ENCODE measurements around the gene NRARP.

The NRARP gene

GRCh38 chr9:137306066-137306849, 4.2 kb upstream of the NRARP start:
- H3K79me2 ChIP-seq (ENCODE audit: insufficient read depth, low read depth): no peaks in the 10 kb centered on the region
- peaks cover 7% of the 10 kb centered on the region for H3K4me1 ChIP-seq (ENCODE audit: low read depth, poor library complexity, severe bottlenecking)
- H3K4me3 ChIP-seq (IDR thresholded peaks at IDR 0.05; ENCODE audit: insufficient read depth, low read depth, low read length): no peak overlapping the region
- H3K27me3 ChIP-seq (ENCODE audit: insufficient read depth, low read depth): peaks cover 3% of the 10 kb centered on the region; the same call in 1 of the 2 replicates
- H4K20me1 ChIP-seq (ENCODE audit: insufficient read depth): no peaks in the 10 kb centered on the region
- no peak overlapping the region for H3K27ac ChIP-seq
- H2AFZ ChIP-seq (ENCODE audit: low read depth): no peak overlapping the region
- H3K9ac ChIP-seq: no peak overlapping the region
- H3K4me2 ChIP-seq: no peak overlapping the region
- TF ChIP-seq, protein P1, sequence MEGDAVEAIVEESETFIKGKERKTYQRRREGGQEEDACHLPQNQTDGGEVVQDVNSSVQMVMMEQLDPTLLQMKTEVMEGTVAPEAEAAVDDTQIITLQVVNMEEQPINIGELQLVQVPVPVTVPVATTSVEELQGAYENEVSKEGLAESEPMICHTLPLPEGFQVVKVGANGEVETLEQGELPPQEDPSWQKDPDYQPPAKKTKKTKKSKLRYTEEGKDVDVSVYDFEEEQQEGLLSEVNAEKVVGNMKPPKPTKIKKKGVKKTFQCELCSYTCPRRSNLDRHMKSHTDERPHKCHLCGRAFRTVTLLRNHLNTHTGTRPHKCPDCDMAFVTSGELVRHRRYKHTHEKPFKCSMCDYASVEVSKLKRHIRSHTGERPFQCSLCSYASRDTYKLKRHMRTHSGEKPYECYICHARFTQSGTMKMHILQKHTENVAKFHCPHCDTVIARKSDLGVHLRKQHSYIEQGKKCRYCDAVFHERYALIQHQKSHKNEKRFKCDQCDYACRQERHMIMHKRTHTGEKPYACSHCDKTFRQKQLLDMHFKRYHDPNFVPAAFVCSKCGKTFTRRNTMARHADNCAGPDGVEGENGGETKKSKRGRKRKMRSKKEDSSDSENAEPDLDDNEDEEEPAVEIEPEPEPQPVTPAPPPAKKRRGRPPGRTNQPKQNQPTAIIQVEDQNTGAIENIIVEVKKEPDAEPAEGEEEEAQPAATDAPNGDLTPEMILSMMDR (conservative IDR thresholded peaks at IDR 0.05; ENCODE audit: low read depth, low read length): no peak
- H3K36me3 ChIP-seq (ENCODE audit: insufficient read depth): no peaks in the 10 kb centered on the region

DNA sequence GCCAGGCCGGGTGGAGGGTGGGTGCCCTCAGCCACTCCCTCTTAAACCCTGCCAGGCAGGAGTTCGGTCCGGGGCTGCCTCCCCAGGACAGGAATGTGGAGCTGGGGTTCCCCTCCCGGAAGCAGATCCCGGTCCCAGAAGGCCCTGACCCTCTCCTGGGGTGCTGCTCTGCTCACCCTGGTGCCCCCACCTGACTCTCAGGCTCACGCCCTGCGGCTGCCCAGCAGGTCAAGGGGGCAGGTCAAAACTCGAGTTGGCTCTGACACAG, 3.7 kb upstream of the NRARP start:
- H2AFZ ChIP-seq (ENCODE audit: low read depth): no peak overlapping the region
- H3K4me2 ChIP-seq: no peak overlapping the region

GRCh38 chr9:137305060-137305797, 3.2 kb upstream of the NRARP start:
- Histone ChIP-seq H2AFZ (ENCODE audit: low read depth) (no peak overlapping the region), H3K27me3 (ENCODE audit: insufficient read depth, low read depth) (peaks cover 13% of the 10 kb centered on the region), H3K79me2 (ENCODE audit: insufficient read depth, low read depth) (no peaks in the 10 kb centered on the region), H3K4me2 (no peak overlapping the region), H3K36me3 (ENCODE audit: insufficient read depth) (no peaks in the 10 kb centered on the region), H3K4me1 (ENCODE audit: low read depth, poor library complexity, severe bottlenecking) (peaks cover 7% of the 10 kb centered on the region), H4K20me1 (ENCODE audit: insufficient read depth) (no peaks in the 10 kb centered on the region), H3K4me3 (IDR thresholded peaks at IDR 0.05; ENCODE audit: insufficient read depth, low read depth, low read length) (no peak overlapping the region), H3K9ac (no peak overlapping the region), H3K27ac (no peak overlapping the region)
- TF ChIP-seq, protein P1 (conservative IDR thresholded peaks at IDR 0.05; ENCODE audit: low read depth, low read length): no peak

More for the DNA sequence above, 3.7 kb upstream of the NRARP start:
- peaks cover 7% of the 10 kb centered on the region for H3K4me1 ChIP-seq (ENCODE audit: low read depth, poor library complexity, severe bottlenecking)
- H3K36me3 ChIP-seq (ENCODE audit: insufficient read depth): no peaks in the 10 kb centered on the region
- no peak overlapping the region for H3K27ac ChIP-seq
- TF ChIP-seq, protein P1 (conservative IDR thresholded peaks at IDR 0.05; ENCODE audit: low read depth, low read length): no peak
- H3K4me3 ChIP-seq (IDR thresholded peaks at IDR 0.05; ENCODE audit: insufficient read depth, low read depth, low read length): no peak overlapping the region
- peaks cover 8% of the 10 kb centered on the region for H3K27me3 ChIP-seq (ENCODE audit: insufficient read depth, low read depth)
- H3K9ac ChIP-seq: no peak overlapping the region
- H3K79me2 ChIP-seq (ENCODE audit: insufficient read depth, low read depth): no peaks in the 10 kb centered on the region
- H4K20me1 ChIP-seq (ENCODE audit: insufficient read depth): no peaks in the 10 kb centered on the region

DNA sequence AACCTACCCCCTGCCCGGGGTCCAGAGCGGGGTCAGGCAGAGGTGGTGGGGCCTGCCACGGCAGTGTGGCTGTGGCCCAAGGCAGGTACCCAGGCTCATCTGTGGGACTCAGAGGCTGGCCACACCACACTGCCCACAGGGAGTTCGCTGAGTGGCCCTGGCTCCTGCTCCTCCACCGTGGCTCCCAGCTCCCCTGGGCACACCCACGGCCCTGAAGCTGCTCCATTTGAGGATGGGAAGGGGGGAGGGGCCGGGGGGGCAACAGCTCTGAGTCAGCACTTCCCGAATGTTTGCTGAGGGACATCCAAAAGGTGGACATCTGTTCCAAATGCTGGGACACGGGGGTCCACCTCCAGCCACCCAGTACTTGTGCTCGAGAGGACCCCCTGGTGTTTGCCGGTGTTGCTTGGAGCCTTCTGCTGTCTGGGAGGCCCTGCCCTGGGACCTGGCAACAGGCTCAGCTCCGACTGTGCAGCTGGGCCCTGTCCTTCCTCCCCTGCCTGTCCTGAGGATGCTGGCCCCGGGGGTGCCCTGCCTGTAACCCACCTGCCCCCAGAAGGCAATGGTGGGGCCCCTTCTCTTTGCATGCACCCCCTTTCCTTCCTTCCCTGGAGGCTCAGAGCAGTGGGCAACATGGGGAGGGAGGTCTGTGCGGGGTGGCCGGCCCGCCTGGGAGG, 2.5 kb upstream of the NRARP start:
- Histone ChIP-seq H3K4me1 (ENCODE audit: low read depth, poor library complexity, severe bottlenecking) (peaks cover 10% of the 10 kb centered on the region), H3K79me2 (ENCODE audit: insufficient read depth, low read depth) (no peaks in the 10 kb centered on the region), H3K4me2 (no peak overlapping the region), H3K27ac (no peak overlapping the region), H3K4me3 (IDR thresholded peaks at IDR 0.05; ENCODE audit: insufficient read depth, low read depth, low read length) (no peak overlapping the region), H3K9ac (no peak overlapping the region), H3K36me3 (ENCODE audit: insufficient read depth) (no peaks in the 10 kb centered on the region), H4K20me1 (ENCODE audit: insufficient read depth) (no peaks in the 10 kb centered on the region), H3K27me3 (ENCODE audit: insufficient read depth, low read depth) (peaks cover 20% of the 10 kb centered on the region), H2AFZ (ENCODE audit: low read depth) (no peak overlapping the region)
- TF ChIP-seq, protein P1 (conservative IDR thresholded peaks at IDR 0.05; ENCODE audit: low read depth, low read length): no peak

Measured in KMS-11 (cell line).